H1 (cell line): ENCODE measurements around the gene CENPB. TPM values are rescaled to one million over a fixed set of nuclear protein-coding genes. Genes with fewer than 3 reads are reported as not detected.

ENCODE experiments used
- CEBPB ChIP-seq: IDR thresholded peaks from 2 replicates; pipeline ENCODE4 v1.6.1; 2012; ENCODE audit warnings: low read depth, low read length
- RNF2 ChIP-seq: fragments of 200-900, 300-1000 bp; sonication (generic); IDR thresholded peaks from 2 replicates; pipeline ENCODE4 v1.7.1; 2016; ENCODE audit warnings: borderline replicate concordance, low read depth, mild to moderate bottlenecking, antibody characterized with exemption, low read length; ENCODE audit not compliant: poor library complexity, severe bottlenecking; ENCODE audit errors: missing control alignments
- polyA plus RNA-seq, 7 experiments: library from polyadenylated mRNA; depleted of rRNA in 3 of 7; stranded (reverse) in 5 of 7; unstranded in 2 of 7; fragments of >200 nt in 5 of 7; fragments of 200-250 nt in 2 of 7; gene quantifications; 1 replicate in 5 of 7; 2 replicates in 1 of 7; 4 replicates in 1 of 7; pipeline versions ENCODE4 v1.2.1 to v1.2.3, GENCODE V29; 2011 to 2013; ENCODE audit warnings: missing spikeins in 2 of 7, mixed read lengths in 2 of 7
- total RNA-seq: library from RNA; stranded (reverse); fragmentation: NEBNext Ultra II Directional; extraction: Animal tissue kit (Norgen Biotek cat#: 25700); gene quantifications from 2 replicates; pipeline ENCODE4 v1.2.1, GENCODE V29; 2021

The CENPB gene
- total and polyA plus RNA-seq, 2 of the 8 experiments (the other 6 are each of a cell fraction or from before 2014, with no cell fraction given), result 17.7 to 51.6 TPM

GRCh38 chr20:3748073-3748472, 38.5 kb downstream of the CENPB start (continued):
- TF ChIP-seq CEBPB (no peak), RNF2 (no peak)
